HFFc6 (cell line): ENCODE measurements around the gene PDE3B. TPM values are rescaled to one million over a fixed set of nuclear protein-coding genes. Genes with fewer than 3 reads are reported as not detected.

Experiments
- DNase-seq: peaks from one replicate; pipeline ENCODE4 v3.0.0-alpha.2; 2018
- H3K27ac Mint-ChIP-seq: 2 replicates; pipeline ENCODE4 v1.8.0; 2020; ENCODE audit warnings: mild to moderate bottlenecking, mixed read lengths
- H3K27me3 Mint-ChIP-seq: 2 replicates; pipeline ENCODE4 v1.8.0; 2021; ENCODE audit warnings: mild to moderate bottlenecking, moderate library complexity, mixed read lengths; ENCODE audit not compliant: insufficient read depth
- H3K36me3 Mint-ChIP-seq: 2 replicates; pipeline ENCODE4 v1.8.0; 2021; ENCODE audit warnings: low read depth, mixed read lengths
- H3K4me1 Mint-ChIP-seq: 2 replicates; pipeline ENCODE4 v1.8.0; 2020; ENCODE audit warnings: low read depth, mixed read lengths
- H3K4me3 Mint-ChIP-seq: 2 replicates; pipeline ENCODE4 v1.8.0; 2020; ENCODE audit warnings: mild to moderate bottlenecking, moderate library complexity, mixed read lengths
- H3K9me3 Mint-ChIP-seq: 2 replicates; pipeline ENCODE4 v1.8.0; 2020; ENCODE audit warnings: mild to moderate bottlenecking, mixed read lengths
- CTCF ChIP-seq: fragments of 200-600 bp; sonication (generic); IDR thresholded peaks from 2 replicates; pipeline ENCODE4 v1.5.0; 2021; ENCODE audit warnings: antibody characterized with exemption, mild to moderate bottlenecking
- total RNA-seq, 6 experiments: library from RNA; stranded (reverse); fragmentation: NEBNext Ultra II Directional; extraction: Animal tissue kit (Norgen Biotek cat#: 25700); gene quantifications; 2 replicates in 1 of 6; 3 replicates in 5 of 6; pipeline ENCODE4 v1.2.3, GENCODE V29; 2021

PDE3B gene
- total RNA-seq, 6 experiments from 2014 or later: 0.05 to 0.06 TPM; not detected in 4

GRCh38 chr11:14916403-14916802, 272.8 kb downstream of the PDE3B start:
- no peak overlapping the region for H3K27ac Mint-ChIP-seq
- peaks cover 3% of the 10 kb centered on the region for H3K27me3 Mint-ChIP-seq

More at GRCh38 chr11:14916403-14916802, 272.8 kb downstream of the PDE3B start:
- H3K4me1 Mint-ChIP-seq: no peaks in the 10 kb centered on the region
- H3K36me3 Mint-ChIP-seq: no peaks in the 10 kb centered on the region
- H3K4me3 Mint-ChIP-seq: no peak overlapping the region
- no peak for TF ChIP-seq CTCF
- H3K9me3 Mint-ChIP-seq: no peaks in the 10 kb centered on the region
- DNase-seq: no peak

Other genes with a start within 250 kb of the PDE3B start
- gene COPB1, start 144.0 kb upstream of the PDE3B start, total RNA-seq: 100 to 1,000 TPM; 161 to 193 (median 187) TPM
- gene PSMA1, start 123.4 kb upstream of the PDE3B start, total RNA-seq: 100 to 1,000 TPM; 158 to 193 (median 173) TPM
- 1 to 10 TPM in 4 of 6 experiments, under 1 TPM in 2; 0.67 to 4.0 (median 1.2) TPM for gene CYP2R1, start 248.4 kb downstream of the PDE3B start, total RNA-seq